GM12872 (cell line): ENCODE results near the gene NSF.
"Not testable (repeated sequence)": the region's sequence is repeated elsewhere in the genome, so short reads cannot be mapped to it uniquely, and the experiment has no call there.

Source experiments
- TF ChIP-seq, protein P1 (sequence below): IDR thresholded peaks from 3 replicates; pipeline ENCODE4 v1.5.1; 2011; ENCODE audit warnings: low read depth, mild to moderate bottlenecking, low read length, moderate library complexity; ENCODE audit not compliant: insufficient read depth

NSF gene

DNA sequence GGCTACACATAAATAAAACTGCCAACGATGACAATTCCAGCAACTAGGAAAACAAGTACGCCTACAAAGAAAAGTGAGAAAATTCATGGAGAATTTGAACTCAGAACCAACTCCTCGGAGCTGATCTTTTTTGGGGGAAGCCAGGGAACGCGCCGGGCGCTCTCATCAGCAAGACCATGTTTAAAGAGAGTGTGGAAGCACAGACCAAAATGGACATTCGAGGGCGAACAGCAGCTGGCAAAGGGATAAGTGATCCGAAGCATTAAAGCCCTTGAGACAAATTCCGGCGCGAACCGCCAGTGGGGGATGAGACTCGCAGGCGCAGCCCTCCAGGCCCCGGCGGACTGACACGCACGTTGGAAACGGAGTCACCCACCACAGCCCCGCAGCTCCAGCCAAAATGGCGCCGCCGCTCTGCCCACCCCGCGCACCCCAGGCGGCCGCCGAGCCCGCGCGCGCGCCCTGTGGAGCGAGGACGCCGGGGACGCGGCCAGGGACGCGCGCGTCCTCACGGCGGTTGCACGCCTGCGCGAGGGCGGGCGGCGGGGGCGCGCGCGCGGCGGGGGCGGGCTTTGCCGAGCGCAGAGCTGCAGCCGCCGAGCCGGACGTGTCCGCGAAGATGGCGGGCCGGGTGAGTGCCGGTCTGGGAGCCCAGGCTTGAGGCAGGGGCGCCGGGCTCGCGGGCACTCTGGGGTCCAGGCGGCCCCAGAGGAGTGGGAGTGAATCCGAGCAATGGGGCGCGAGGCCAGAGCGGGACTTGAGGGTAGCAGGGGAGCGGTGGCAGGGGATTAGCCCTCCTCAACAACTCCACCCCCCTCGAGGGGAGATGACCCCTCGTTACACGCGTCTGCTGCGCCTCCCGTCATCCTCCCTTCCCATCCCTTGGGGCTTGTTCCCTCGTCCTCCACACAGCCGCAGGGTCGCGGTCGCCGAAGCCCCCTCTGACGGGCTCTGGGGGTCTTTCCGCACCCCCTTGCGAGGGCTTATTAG is at the start of gene NSF:
NSF (plus strand) TSS at position 513 of the 990 bp plus-strand sequence; CDS start at position 620, 107 bp downstream.
- TF ChIP-seq, protein P1, sequence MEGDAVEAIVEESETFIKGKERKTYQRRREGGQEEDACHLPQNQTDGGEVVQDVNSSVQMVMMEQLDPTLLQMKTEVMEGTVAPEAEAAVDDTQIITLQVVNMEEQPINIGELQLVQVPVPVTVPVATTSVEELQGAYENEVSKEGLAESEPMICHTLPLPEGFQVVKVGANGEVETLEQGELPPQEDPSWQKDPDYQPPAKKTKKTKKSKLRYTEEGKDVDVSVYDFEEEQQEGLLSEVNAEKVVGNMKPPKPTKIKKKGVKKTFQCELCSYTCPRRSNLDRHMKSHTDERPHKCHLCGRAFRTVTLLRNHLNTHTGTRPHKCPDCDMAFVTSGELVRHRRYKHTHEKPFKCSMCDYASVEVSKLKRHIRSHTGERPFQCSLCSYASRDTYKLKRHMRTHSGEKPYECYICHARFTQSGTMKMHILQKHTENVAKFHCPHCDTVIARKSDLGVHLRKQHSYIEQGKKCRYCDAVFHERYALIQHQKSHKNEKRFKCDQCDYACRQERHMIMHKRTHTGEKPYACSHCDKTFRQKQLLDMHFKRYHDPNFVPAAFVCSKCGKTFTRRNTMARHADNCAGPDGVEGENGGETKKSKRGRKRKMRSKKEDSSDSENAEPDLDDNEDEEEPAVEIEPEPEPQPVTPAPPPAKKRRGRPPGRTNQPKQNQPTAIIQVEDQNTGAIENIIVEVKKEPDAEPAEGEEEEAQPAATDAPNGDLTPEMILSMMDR: not testable (repeated sequence)

DNA sequence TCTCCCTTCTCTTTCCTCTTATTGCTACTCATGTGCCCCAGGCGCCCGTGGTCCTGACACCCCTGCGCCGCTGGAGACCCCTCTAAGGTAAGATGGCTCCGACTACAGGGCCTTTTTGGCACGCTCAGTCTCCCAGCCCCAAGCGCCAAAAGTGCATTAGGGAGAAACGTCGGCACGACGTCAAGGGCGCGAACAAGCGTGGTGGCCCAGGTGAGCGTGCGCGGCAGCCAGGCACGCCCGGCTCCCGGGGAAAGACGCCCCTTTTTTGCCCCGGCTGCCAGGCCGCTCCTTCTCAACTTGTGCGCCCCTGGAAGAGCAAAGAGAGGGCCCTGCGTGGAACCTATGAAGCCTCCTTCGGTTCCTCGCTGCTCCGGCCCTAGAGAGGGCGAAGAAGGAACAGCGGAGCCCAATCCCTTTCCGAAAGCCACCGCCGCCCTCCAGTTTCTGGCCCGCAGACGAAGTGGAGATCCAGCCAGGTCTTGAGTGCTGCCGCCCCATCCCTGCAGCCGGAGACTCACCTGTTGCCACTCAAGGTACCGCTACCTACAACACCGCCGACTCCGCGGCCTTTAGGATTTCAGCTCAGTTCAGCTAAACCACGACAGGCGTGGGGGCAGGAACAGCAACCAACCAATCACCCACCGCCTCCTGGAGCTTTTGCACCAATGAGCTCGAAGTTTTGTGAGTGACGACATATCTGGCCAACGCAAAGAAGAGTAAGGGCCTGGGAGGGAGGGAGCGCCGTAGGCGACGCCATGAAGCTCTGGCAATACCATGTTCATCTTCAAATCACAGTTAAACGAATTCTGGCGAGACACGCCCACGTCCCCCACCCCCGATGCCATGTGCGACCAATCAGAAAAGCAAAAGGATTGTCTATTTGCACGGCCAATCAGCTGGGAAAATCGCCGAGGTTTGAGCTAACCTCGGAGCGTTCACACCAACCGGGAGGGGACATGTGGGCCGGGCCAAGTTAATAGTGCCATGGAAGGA is 11.1 kb upstream of the NSF start, which contains the start of gene ARL17A:
ARL17A (minus strand) TSS at position 609 of the 993 bp plus-strand sequence. CDS start 3,369 bp downstream, outside the sequence.
- TF ChIP-seq, protein P1: not testable (repeated sequence)

GRCh38 chr17:46717999-46718398 is 127.5 kb downstream of the NSF start:
- TF ChIP-seq, protein P1: no peak

- TF ChIP-seq, protein P1: no peak
These were observed 129.4 kb downstream of the NSF start for GRCh38 chr17:46719891-46720290.

DNA sequence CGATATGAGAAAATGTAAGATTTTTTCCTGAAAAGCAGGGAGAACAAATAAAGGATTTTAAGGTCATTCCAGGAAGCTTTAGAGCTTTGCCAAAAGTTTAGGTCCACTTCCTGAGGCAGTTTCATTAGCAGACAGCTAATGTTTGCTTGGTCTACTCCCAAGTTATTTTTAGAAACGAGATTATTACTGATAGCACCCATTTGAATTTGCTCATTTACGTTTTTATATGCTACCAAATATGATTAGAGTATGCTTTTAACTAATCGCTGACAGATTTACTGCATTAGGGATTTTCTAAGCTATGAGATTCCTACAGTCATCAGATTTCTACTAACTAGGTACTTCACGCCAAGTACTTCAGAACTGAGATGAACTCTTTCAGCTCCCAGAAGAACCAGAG is 129.9 kb downstream of the NSF start:
- TF ChIP-seq, protein P1: no peak

GRCh38 chr17:46722662-46723285 is 132.3 kb downstream of the NSF start:
- TF ChIP-seq, protein P1: no peak
